Panc1 (cell line): ENCODE measurements around the gene PDE10A. TPM values are rescaled to one million over a fixed set of nuclear protein-coding genes. Genes with fewer than 3 reads are reported as not detected.

Experiments
- ATAC-seq: fragments of 200-7000 bp; cut with Tn5 transposase; 2 replicates; pipeline ENCODE4 v1.9.1; 2020; ENCODE audit warnings: mild to moderate bottlenecking, moderate library complexity
- Bru-seq: library from RNA; stranded (reverse); fragments of 400-500 nt; gene quantifications from one replicate; lab custom pipeline; 2021; lab: Mats Ljungman, UMichigan
- BruChase-seq, 2 experiments: library from RNA; stranded (reverse); fragments of 400-500 nt; gene quantifications; one replicate each; lab custom pipeline; 2021; lab: Mats Ljungman, UMichigan
- BruUV-seq: library from RNA; stranded (reverse); fragments of 400-500 nt; replicated peaks from 2 replicates; lab custom pipeline; 2021; lab: Mats Ljungman, UMichigan
- CTCF ChIA-PET: fragments of 300-600 bp; sonication (Branson Sonifier 250); formaldehyde crosslinking; loops from one replicate; lab custom pipeline; 2022; ENCODE audit warnings: antibody characterized with exemption; lab: Charles Lee
- POLR2A ChIA-PET: fragments of 300-600 bp; sonication (Branson Sonifier 250); formaldehyde crosslinking; loops from one replicate; lab custom pipeline; 2022; ENCODE audit warnings: antibody characterized with exemption; lab: Charles Lee
- DNase-seq: peaks from one replicate; pipeline ENCODE4 v3.0.0-alpha.2; 2010; ENCODE audit warnings: low read depth, low spot score
- H3K27ac ChIP-seq: 2 replicates; pipeline ENCODE4 v1.5.1; 2011; ENCODE audit warnings: mild to moderate bottlenecking, low read length, inconsistent platforms
- H3K27me3 ChIP-seq: fragments of 200-500 bp; sonication (Bioruptor generic); 2 replicates; pipeline ENCODE4 v1.6.0; 2014; ENCODE audit warnings: low read length, inconsistent platforms; ENCODE audit not compliant: control insufficient read depth, insufficient read depth
- H3K36me3 ChIP-seq: fragments of 200-500 bp; sonication (Bioruptor generic); 2 replicates; pipeline ENCODE4 v1.5.1; 2014; ENCODE audit warnings: inconsistent platforms, mild to moderate bottlenecking, low read length, moderate library complexity; ENCODE audit not compliant: control insufficient read depth, insufficient read depth
- H3K4me1 ChIP-seq: 2 replicates; pipeline ENCODE4 v1.5.1; 2011; ENCODE audit warnings: inconsistent platforms, mild to moderate bottlenecking, low read length, moderate library complexity; ENCODE audit not compliant: control insufficient read depth, insufficient read depth
- H3K4me3 ChIP-seq, 2 experiments: 2 replicates each; pipeline ENCODE4 v1.5.1; 2011 to 2012; ENCODE audit warnings: low read depth in 2 of 2, low read length in 2 of 2, mild to moderate bottlenecking in 2 of 2, inconsistent platforms in 1 of 2, moderate library complexity in 1 of 2
- H3K9me3 ChIP-seq: fragments of 200-500 bp; sonication (Bioruptor generic); 2 replicates; pipeline ENCODE4 v1.5.1; 2014; ENCODE audit warnings: low read depth, mild to moderate bottlenecking, inconsistent platforms, low read length, moderate library complexity; ENCODE audit not compliant: control insufficient read depth, insufficient read depth
- POLR2AphosphoS5 ChIP-seq: IDR thresholded peaks from 2 replicates; pipeline ENCODE4 v1.6.1; 2012; ENCODE audit warnings: mild to moderate bottlenecking, low read depth, low read length, moderate library complexity
- SIN3A ChIP-seq: IDR thresholded peaks from 2 replicates; pipeline ENCODE4 v1.6.1; 2012; ENCODE audit warnings: low read depth, mild to moderate bottlenecking, low read length, moderate library complexity, borderline replicate concordance; ENCODE audit not compliant: insufficient read depth
- TCF7L2 ChIP-seq: IDR thresholded peaks from 2 replicates; pipeline ENCODE4 v1.6.1; 2011; ENCODE audit warnings: mild to moderate bottlenecking, low read depth, low read length, inconsistent platforms
- in situ Hi-C: cut with HindIII; loops from 2 replicates; pipeline ENCODE4 v1.10.0; 2016; ENCODE audit warnings: low sequenced_read_pairs, low pct_unique_long_range_greater_than_20kb
- intact Hi-C: fragments of 100-400 bp; cut with micrococcal nuclease; formaldehyde crosslinking; loops from one replicate; pipeline ENCODE4 v1.10.0; 2022; ENCODE audit not compliant: unreplicated experiment
- long read RNA-seq: library from polyadenylated mRNA; unstranded; transcript quantifications from one replicate; pipeline ENCODE4 v2.0.0, GENCODE V29; 2021; ENCODE audit not compliant: unreplicated experiment
- polyA plus RNA-seq: library from polyadenylated mRNA; unstranded; fragments of >200 nt; gene quantifications from one replicate; pipeline ENCODE4 v1.2.1, GENCODE V29; 2012; ENCODE audit warnings: missing spikeins; ENCODE audit not compliant: insufficient read length
- total RNA-seq: library from RNA; stranded (reverse); gene quantifications from one replicate; pipeline ENCODE4 v1.2.1, GENCODE V29; 2021; ENCODE audit not compliant: unreplicated experiment
- TF ChIP-seq, protein P1 (sequence below): fragments of 450-650 bp; IDR thresholded peaks from 2 replicates; pipeline ENCODE4 v1.5.1; 2017; ENCODE audit warnings: mild to moderate bottlenecking
- TF ChIP-seq, protein P2 (sequence below), 2 experiments: IDR thresholded peaks; 2 replicates each; pipeline ENCODE4 v1.6.1; 2011 to 2012; ENCODE audit warnings: low read depth in 2 of 2, control low read depth in 1 of 2, low read length in 1 of 2, mild to moderate bottlenecking in 1 of 2, moderate library complexity in 1 of 2; ENCODE audit not compliant: insufficient read depth in 1 of 2

PDE10A gene
- total RNA-seq: 27.8 TPM
- 10.5 TPM for polyA plus RNA-seq
- percentile 92 among the genes with signal in this experiment for Bru-seq, nascent RNA
- percentile 77 among the genes with signal in this experiment for BruChase-seq, experiment 1, labeled RNA remaining after a 2-hour chase
- percentile 73 among the genes with signal in this experiment for BruChase-seq, experiment 2, labeled RNA remaining after a 6-hour chase
- long read RNA-seq, full-length matches to known transcripts: 11 of 28 reads
- long read RNA-seq, partial matches to known transcripts: 4 of 28 reads
- long read RNA-seq, other reads (novel, unspliced or antisense): 13 of 28 reads

DNA sequence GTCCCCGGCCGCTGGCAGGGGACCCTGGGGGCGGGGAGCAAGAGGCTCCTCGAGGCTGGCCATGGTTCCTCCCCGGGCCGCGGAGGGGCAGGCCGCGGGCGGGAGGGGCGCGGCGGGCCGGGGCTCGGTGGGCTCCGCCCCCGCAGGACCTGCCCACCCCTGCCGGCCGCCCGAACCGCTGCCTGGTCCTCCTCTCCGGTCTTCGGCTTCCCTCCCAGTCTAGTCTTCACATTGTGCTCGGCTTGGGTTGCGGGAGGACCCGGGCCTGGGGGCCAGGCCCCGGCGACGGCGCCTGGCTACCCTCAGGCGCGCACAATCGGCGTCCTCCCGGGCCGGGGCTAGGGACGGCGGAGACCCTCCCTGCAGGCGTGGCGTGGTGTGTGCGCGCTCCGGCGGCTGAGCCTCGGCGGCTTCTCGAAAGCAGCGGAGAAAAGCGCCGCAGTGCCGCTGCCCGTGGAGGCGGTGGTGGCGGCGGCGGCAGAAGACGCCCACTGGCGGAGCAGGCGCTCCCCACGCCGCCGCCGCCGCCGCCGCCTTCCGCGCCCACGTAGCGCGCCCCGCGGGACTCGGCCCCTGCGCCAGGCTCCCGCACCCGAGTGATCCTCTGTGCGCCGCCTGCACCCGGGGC, at the start of gene PDE10A:
Gene PDE10A, minus strand, starts transcription at position 493 of the 628 bp plus-strand sequence. Its CDS starts 430 bp downstream, at position 63.
- TF ChIP-seq SIN3A (peak; percentile 28; the same call in 1 of the 2 replicates), POLR2AphosphoS5 (peak; percentile 76), TCF7L2 (no peak)
- TF ChIP-seq, protein P1, sequence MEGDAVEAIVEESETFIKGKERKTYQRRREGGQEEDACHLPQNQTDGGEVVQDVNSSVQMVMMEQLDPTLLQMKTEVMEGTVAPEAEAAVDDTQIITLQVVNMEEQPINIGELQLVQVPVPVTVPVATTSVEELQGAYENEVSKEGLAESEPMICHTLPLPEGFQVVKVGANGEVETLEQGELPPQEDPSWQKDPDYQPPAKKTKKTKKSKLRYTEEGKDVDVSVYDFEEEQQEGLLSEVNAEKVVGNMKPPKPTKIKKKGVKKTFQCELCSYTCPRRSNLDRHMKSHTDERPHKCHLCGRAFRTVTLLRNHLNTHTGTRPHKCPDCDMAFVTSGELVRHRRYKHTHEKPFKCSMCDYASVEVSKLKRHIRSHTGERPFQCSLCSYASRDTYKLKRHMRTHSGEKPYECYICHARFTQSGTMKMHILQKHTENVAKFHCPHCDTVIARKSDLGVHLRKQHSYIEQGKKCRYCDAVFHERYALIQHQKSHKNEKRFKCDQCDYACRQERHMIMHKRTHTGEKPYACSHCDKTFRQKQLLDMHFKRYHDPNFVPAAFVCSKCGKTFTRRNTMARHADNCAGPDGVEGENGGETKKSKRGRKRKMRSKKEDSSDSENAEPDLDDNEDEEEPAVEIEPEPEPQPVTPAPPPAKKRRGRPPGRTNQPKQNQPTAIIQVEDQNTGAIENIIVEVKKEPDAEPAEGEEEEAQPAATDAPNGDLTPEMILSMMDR: no peak; the same call in 1 of the 2 replicates
- TF ChIP-seq, protein P2, sequence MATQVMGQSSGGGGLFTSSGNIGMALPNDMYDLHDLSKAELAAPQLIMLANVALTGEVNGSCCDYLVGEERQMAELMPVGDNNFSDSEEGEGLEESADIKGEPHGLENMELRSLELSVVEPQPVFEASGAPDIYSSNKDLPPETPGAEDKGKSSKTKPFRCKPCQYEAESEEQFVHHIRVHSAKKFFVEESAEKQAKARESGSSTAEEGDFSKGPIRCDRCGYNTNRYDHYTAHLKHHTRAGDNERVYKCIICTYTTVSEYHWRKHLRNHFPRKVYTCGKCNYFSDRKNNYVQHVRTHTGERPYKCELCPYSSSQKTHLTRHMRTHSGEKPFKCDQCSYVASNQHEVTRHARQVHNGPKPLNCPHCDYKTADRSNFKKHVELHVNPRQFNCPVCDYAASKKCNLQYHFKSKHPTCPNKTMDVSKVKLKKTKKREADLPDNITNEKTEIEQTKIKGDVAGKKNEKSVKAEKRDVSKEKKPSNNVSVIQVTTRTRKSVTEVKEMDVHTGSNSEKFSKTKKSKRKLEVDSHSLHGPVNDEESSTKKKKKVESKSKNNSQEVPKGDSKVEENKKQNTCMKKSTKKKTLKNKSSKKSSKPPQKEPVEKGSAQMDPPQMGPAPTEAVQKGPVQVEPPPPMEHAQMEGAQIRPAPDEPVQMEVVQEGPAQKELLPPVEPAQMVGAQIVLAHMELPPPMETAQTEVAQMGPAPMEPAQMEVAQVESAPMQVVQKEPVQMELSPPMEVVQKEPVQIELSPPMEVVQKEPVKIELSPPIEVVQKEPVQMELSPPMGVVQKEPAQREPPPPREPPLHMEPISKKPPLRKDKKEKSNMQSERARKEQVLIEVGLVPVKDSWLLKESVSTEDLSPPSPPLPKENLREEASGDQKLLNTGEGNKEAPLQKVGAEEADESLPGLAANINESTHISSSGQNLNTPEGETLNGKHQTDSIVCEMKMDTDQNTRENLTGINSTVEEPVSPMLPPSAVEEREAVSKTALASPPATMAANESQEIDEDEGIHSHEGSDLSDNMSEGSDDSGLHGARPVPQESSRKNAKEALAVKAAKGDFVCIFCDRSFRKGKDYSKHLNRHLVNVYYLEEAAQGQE (IDR thresholded peaks at IDR 0.05; ENCODE audit: insufficient read depth in 1 of 2, low read depth in 2 of 2, low read length in 1 of 2): no peak
- intact Hi-C loops (loop anchor here (2.0 to 5.0 kb wide), 2 partner anchors 188 to 221 kb away; no protein-coding TSS in a partner anchor), in situ Hi-C loops (no loop called here)
- DNase-seq (no peak), ATAC-seq (peak; percentile 77)
- Histone ChIP-seq H3K9me3 (no peaks in the 10 kb centered on the region), H3K27ac (peak within 1 kb of the TSS; percentile 90), H3K4me1 (peaks cover 31% of the 10 kb centered on the region), H3K27me3 (no peaks in the 10 kb centered on the region), H3K36me3 (no peaks in the 10 kb centered on the region; the same call in 1 of the 2 replicates), H3K4me3 (peak within 1 kb of the TSS; percentile 75 to 91)
- ChIA-PET POLR2A (interaction anchor here (0.6 kb wide), 1 partner anchor 56 kb away, joined by 3 read pairs; no protein-coding TSS in a partner anchor), CTCF (no interaction called here)
- no TSS peak for BruUV-seq

DNA sequence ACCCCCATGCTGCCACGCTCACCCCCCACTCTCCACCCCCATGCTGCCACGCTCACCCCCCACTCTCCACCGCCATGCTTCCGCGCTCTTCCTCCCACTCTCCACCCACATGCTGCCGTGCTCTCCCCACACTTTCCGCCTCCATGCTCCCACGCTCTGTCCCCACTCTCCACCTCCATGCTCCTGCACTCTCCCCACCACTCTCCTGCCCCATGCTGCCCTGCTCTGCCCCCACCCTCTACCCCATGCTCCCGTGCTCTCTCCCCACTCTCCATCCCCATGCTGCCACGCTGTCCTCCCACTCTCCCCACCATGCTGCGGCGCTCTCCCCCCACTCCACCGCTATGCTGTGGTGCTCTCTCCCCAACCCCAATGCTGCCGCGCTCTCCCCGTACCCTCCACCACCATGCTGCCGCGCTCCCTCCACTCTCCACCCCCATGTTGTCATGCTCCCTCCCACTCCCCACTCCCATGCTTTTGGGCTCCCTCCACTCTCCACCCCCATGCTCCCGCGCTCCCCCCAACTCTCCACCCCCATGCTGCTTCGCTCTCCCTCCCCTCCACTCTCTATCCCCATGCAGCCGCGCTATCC, 46.0 kb upstream of the PDE10A start:
- ChIA-PET POLR2A (no interaction called here), CTCF (no interaction called here)
- no peak overlapping the region for H3K4me3 ChIP-seq
- H3K27me3 ChIP-seq: no peaks in the 10 kb centered on the region
- ATAC-seq (no peak), DNase-seq (no peak)
- intact Hi-C loops (no loop called here), in situ Hi-C loops (no loop called here)
- H3K36me3 ChIP-seq: no peaks in the 10 kb centered on the region
- no peaks in the 10 kb centered on the region for H3K4me1 ChIP-seq
- H3K27ac ChIP-seq: no peak overlapping the region
- no TSS peak for BruUV-seq
- TF ChIP-seq, protein P2 (IDR thresholded peaks at IDR 0.05; ENCODE audit: insufficient read depth in 1 of 2, low read depth in 2 of 2, low read length in 1 of 2): no peak
- TF ChIP-seq, protein P1: no peak
- TF ChIP-seq POLR2AphosphoS5 (no peak), SIN3A (no peak), TCF7L2 (no peak)
- H3K9me3 ChIP-seq: no peaks in the 10 kb centered on the region
